Measurements from ENCODE around the gene PMFBP1.

Gene PMFBP1

DNA sequence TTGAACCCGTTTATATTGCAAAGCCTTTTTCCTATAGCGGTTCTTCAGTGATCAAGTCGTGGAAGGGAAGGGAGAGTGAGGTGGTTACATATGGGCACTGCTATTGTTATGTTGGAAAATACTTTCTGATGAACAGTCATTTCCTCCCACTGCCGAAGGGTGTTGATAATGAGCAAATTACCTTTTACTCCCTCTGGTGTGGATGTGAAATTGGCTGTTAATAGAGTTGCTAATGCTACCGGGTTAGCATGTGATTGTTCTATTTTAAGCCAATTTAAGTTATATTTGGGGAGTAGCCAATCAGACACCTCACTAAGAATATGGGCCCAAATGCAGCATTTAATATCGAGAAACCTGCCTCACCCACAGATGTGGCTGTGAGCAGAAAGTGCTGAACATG is 15.6 kb upstream of the PMFBP1 start:
- DNase-seq, result no peak

DNA sequence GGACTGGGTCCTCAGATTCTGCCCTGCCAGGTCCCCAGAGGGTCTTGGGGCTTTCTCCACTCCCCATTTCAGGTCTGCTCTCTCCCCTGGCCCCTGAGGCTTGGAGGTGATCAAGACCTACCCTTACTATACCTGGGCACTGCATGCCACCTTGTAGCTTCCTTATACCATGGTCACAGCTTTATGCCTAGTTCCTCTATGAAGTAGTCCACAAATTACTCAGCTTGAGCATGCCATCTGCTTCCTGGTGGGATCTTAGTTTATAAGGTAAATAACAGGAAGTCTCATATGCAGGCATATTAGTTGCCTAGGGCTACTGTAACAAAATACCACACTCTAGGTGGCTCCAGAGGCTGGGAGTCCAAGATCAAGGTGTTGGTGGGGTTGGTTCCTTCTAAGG is 11.0 kb upstream of the PMFBP1 start:
- DNase-seq, result no peak

- no peak for DNase-seq
These were observed 7.4 kb upstream of the PMFBP1 start for GRCh38 chr16:72179204-72179970.

- no peak for DNase-seq
These were observed 2.8 kb upstream of the PMFBP1 start for GRCh38 chr16:72174726-72175125.

- DNase-seq, result no peak
These were observed 2.0 kb upstream of the PMFBP1 start for GRCh38 chr16:72173997-72174396.

- DNase-seq, result no peak
These were observed 719 bp downstream of the PMFBP1 start for GRCh38 chr16:72171236-72171635.

DNA sequence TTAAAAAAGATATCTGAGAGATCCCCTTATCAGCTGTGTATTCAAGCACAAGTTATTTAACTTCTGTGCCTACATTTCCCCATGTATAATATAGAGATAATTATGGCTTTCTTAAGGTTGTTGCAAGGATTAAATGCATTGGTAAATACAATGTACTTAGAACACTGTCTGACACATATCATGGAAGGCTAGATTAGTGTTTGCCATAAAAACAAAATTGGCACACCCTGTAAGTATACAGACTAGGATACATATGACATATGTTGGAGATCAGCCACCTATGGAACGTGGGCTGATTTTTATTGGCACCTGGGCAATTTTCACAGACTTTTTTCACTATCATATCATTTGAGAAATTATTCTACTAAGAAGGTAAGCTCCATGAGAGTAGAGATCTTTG is 2.2 kb downstream of the PMFBP1 start:
- no peak for DNase-seq

- DNase-seq, result no peak
These were observed 3.6 kb downstream of the PMFBP1 start for GRCh38 chr16:72168365-72168764.

DNA sequence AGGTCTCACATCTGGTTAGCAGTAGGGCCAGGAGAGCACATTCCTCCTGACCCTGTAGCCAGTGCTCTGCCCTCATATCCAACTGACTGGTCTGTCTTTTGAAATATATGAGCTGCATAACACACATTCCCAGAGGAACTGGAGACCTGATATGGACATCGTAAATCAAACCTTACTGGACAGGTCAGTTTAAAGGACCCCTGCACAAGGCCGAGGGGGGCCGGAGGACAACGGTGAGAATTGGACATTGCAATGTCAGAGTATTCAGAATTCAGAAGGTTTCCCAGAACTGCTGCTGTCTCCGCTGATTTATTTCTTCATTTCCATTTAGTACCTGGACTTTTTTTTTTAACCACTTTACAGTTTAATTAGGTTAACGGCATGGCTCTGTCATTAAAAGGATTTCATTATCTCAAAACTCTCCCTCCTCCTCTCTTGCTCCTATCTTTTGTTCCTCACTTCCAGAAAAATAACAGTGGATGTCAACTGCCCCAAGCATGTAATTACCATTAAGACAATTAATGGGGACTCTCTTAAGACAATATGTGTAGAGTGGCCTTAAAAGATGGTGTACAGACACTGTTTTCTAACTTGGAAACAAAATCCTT is 4.9 kb downstream of the PMFBP1 start:
- DNase-seq, result no peak

GRCh38 chr16:72166151-72166550 is 5.8 kb downstream of the PMFBP1 start:
- DNase-seq, result no peak

- DNase-seq, result no peak
These were observed 7.3 kb downstream of the PMFBP1 start for GRCh38 chr16:72164691-72165090.

DNA sequence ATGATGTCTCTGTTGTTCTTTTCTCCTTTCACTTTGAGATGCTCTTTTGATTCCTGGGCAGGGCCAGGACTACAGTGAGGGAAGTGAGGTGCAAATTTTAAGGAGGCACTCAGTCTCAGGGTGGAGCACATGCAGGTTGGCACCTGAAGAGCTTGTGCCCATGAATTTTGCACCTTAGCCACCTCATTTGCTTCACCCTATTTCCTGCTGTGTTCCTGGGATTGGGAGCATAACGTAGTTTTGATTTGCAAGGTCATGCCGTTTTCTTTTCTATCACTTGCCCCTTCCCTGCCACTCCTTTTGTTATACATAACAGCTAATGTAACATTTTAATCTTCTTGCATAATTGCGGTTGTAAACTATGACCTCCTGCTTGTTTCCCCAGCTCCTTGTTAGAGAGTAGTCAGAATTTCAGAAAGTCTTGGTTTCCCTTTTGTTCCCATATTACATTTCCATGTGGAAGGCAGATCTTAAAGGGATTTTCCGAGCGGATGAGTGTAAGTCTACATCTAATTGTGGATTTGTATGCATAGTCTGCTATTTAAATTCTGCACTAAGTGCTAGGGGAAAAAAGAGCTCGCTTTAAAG is 9.8 kb downstream of the PMFBP1 start:
- no peak for DNase-seq

DNA sequence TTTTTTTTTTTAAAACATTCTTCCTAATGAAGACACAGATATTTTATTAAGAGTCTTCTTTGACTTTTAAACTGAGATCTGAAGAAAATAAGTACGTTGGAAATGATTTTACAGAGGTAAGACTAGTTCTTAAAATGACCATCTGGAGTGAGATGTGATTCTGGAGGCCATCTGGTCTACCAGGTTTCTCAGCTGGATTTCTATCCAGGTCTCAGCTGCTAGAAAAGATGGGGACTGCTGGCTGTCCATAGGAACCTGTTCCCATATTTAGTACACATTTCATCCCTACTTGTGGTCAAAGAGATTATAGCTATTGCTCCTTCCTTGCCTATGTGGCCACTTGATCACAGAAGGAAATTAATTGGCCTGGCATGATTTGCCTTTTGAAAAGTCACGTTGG is 12.2 kb downstream of the PMFBP1 start:
- no peak for DNase-seq

GRCh38 chr16:72159386-72159785 is 12.6 kb downstream of the PMFBP1 start:
- no peak for DNase-seq

GRCh38 chr16:72149676-72150464 is 22.1 kb downstream of the PMFBP1 start:
- DNase-seq, result no peak

GRCh38 chr16:72142476-72142875 is 29.5 kb downstream of the PMFBP1 start:
- DNase-seq, result no peak

DNA sequence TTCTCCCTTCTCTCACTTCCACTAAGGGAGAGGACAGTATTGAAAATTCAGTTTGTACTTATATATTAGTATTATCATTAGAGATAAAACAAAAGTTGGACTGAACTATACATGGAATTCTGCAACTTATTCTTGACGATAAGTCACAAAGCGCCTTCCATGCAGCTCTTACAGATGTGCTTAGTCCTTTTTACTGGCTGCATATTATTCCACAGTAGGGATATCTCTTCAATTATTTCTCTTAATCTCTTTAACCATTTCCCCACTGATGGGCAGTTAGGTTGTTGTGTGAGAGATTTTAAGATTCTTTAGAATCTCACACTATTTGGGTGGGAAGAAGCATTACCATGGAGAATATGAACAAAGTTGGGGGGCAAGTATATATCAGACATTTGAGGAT is 32.0 kb downstream of the PMFBP1 start:
- DNase-seq, result no peak

- DNase-seq, result no peak
These were observed 33.8 kb downstream of the PMFBP1 start for GRCh38 chr16:72138064-72138572.

GRCh38 chr16:72137380-72138063 is 34.4 kb downstream of the PMFBP1 start:
- no peak for DNase-seq

DNA sequence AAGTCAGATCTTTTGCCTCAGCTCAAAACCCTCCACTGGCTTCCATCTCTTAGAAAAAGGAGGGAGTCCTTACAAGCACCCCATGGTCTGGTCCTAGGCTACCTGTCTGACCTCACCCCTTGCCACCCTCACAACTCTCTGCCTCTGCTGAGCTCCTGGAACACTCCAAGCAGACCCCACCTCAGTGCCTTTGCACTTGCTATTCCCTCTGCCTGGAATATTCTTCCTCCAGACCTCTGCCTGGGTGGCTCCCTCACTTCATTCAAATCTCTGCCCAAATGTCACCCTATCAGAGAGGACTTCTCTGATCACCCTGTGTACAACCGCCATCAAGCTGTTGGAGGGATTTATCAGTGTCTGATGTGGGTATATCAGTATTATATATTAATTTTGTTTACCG is 37.4 kb downstream of the PMFBP1 start:
- DNase-seq, result no peak

- DNase-seq, result no peak
These were observed 39.2 kb downstream of the PMFBP1 start for GRCh38 chr16:72132726-72133125.

DNA sequence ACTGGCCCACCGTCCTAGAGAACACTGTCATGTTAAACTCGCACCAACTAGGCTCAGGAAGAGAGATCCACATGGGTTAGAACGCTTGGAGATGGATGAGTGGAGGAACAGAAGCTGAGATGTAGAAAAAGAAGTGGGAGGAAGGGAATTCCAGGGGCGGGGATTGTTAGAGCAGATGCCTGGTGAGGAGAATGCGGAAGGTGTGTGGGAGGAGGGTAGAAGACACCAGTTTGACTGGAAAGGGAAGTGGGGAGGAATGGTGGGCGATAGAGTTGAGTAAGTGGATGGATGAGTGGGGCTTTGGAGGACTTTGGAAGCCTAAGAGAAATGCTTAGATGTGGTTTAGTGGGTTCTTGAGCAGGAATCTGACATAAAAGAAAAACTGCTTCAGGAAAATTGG is 40.9 kb downstream of the PMFBP1 start:
- DNase-seq, result no peak

Measured in activated CD4-positive, alpha-beta T cell treated with anti-CD3 and anti-CD28 coated beads for 1 hour (primary cell).